Caco-2 (cell line): ENCODE measurements around the gene MTOR. TPM values are rescaled to one million over a fixed set of nuclear protein-coding genes. Genes with fewer than 3 reads are reported as not detected.
A peak's percentile ranks its signal among the peaks of the same experiment; 100 is the strongest.

ENCODE experiments used
- BruUV-seq: library from RNA; stranded (reverse); fragments of 400-500 nt; replicated peaks from 2 replicates; lab custom pipeline; 2021; lab: Mats Ljungman, UMichigan
- CTCF ChIA-PET: fragments of 300-600 bp; sonication (Branson Sonifier 250); formaldehyde crosslinking; loops from one replicate; lab custom pipeline; 2022; ENCODE audit warnings: antibody characterized with exemption; lab: Charles Lee
- POLR2A ChIA-PET: fragments of 300-600 bp; sonication (Branson Sonifier 250); formaldehyde crosslinking; loops from one replicate; lab custom pipeline; 2022; ENCODE audit warnings: antibody characterized with exemption; lab: Charles Lee
- DNase-seq, 2 experiments: peaks; one replicate each; pipeline versions ENCODE4 v3.0.0 to v3.0.0-alpha.2; 2020 to 2022
- H3K27me3 ChIP-seq: replicated peaks from 2 replicates; pipeline ENCODE4 v1.6.0; 2011; ENCODE audit warnings: low read length; ENCODE audit not compliant: control insufficient read depth, insufficient read depth
- H3K36me3 ChIP-seq: 2 replicates; pipeline ENCODE4 v1.5.1; 2011; ENCODE audit warnings: low read length; ENCODE audit not compliant: control insufficient read depth, insufficient read depth
- H3K4me1 ChIP-seq: fragments of 250-450 bp; sonication (Bioruptor Pico); 2 replicates; pipeline ENCODE4 v1.5.1; 2020; ENCODE audit warnings: mild to moderate bottlenecking
- H3K4me3 ChIP-seq: 2 replicates; pipeline ENCODE4 v1.5.1; 2011; ENCODE audit warnings: low read depth, mild to moderate bottlenecking, control low read depth, low read length
- H3K9me3 ChIP-seq: fragments of 250-450 bp; sonication (Bioruptor Pico); 2 replicates; pipeline ENCODE4 v1.5.1; 2020; ENCODE audit warnings: mild to moderate bottlenecking, moderate library complexity
- H3K27ac Mint-ChIP-seq: one replicate; pipeline ENCODE4 v1.8.0; 2022; ENCODE audit warnings: mixed read lengths; ENCODE audit not compliant: unreplicated experiment
- H3K27me3 Mint-ChIP-seq: one replicate; pipeline ENCODE4 v1.8.0; 2022; ENCODE audit warnings: mixed read lengths; ENCODE audit not compliant: insufficient read depth, unreplicated experiment
- H3K36me3 Mint-ChIP-seq: one replicate; pipeline ENCODE4 v1.8.0; 2022; ENCODE audit warnings: mild to moderate bottlenecking, mixed read lengths; ENCODE audit not compliant: insufficient read depth, unreplicated experiment
- H3K4me1 Mint-ChIP-seq: one replicate; pipeline ENCODE4 v1.8.0; 2022; ENCODE audit warnings: low read depth, mixed read lengths; ENCODE audit not compliant: unreplicated experiment
- H3K4me3 Mint-ChIP-seq: one replicate; pipeline ENCODE4 v1.8.0; 2022; ENCODE audit warnings: mild to moderate bottlenecking, moderate library complexity, mixed read lengths; ENCODE audit not compliant: unreplicated experiment
- H3K9me3 Mint-ChIP-seq: one replicate; pipeline ENCODE4 v1.8.0; 2022; ENCODE audit warnings: mixed read lengths; ENCODE audit not compliant: unreplicated experiment
- CTCF ChIP-seq, 2 experiments: fragments of 200-600 bp in 1 of 2; IDR thresholded peaks; 1 replicate in 1 of 2; 2 replicates in 1 of 2; pipeline versions ENCODE4 v1.5.1 to v1.8.0; 2011 to 2022; ENCODE audit warnings: antibody characterized with exemption in 1 of 2, control low read depth in 1 of 2, inconsistent platforms in 1 of 2, low read depth in 1 of 2, low read length in 1 of 2, mild to moderate bottlenecking in 1 of 2, moderate library complexity in 1 of 2; ENCODE audit not compliant: insufficient read depth in 1 of 2, severe bottlenecking in 1 of 2, unreplicated experiment in 1 of 2
- intact Hi-C: fragments of 100-400 bp; cut with micrococcal nuclease; formaldehyde crosslinking; loops from one replicate; pipeline ENCODE4 v1.10.0; 2022; ENCODE audit not compliant: unreplicated experiment
- total RNA-seq: library from RNA; stranded (reverse); gene quantifications from 2 replicates; pipeline ENCODE4 v1.2.3, GENCODE V29; 2022

MTOR gene
- total RNA-seq, 1 experiment from 2014 or later: 45.7 TPM

- ChIA-PET POLR2A (no interaction called here), CTCF (interaction anchor here (0.6 to 2.7 kb wide), 2 partner anchors 24 to 498 kb away, joined by 3 to 12 read pairs; no protein-coding TSS in a partner anchor)
- Histone ChIP-seq H3K27me3 (no peaks in the 10 kb centered on the region), H3K9me3 (no peaks in the 10 kb centered on the region), H3K4me1 (0 out of 2 replicates have a peak, but pooled peaks cover 6% of the 10 kb centered on the region), H3K4me3 (no peak overlapping the region), H3K36me3 (peaks cover 2% of the 10 kb centered on the region)
- BruUV-seq: no TSS peak
- intact Hi-C loops: loop anchor here (2.0 kb wide), 1 partner anchor 25 kb away; no protein-coding TSS in a partner anchor
- Mint-ChIP-seq H3K36me3 (peaks cover 60% of the 10 kb centered on the region), H3K9me3 (no peaks in the 10 kb centered on the region), H3K4me1 (no peaks in the 10 kb centered on the region), H3K4me3 (no peak overlapping the region), H3K27ac (no peak overlapping the region), H3K27me3 (no peaks in the 10 kb centered on the region)
- DNase-seq: no peak
- no peak for TF ChIP-seq CTCF (IDR thresholded peaks at IDR 0.05; ENCODE audit: insufficient read depth in 1 of 2, low read depth in 1 of 2, low read length in 1 of 2, severe bottlenecking in 1 of 2, unreplicated experiment in 1 of 2)
Observed at GRCh38 chr1:11061652-11062365, 200.5 kb downstream of the MTOR start.

- Mint-ChIP-seq H3K9me3 (no peaks in the 10 kb centered on the region), H3K4me1 (no peaks in the 10 kb centered on the region), H3K27me3 (no peaks in the 10 kb centered on the region), H3K27ac (peak within 1 kb of the TSS; percentile 90), H3K36me3 (peaks cover 45% of the 10 kb centered on the region), H3K4me3 (peak within 1 kb of the TSS; percentile 95)
- H3K9me3 ChIP-seq: no peaks in the 10 kb centered on the region
- intact Hi-C loops: loop anchor here (2.0 kb wide), 1 partner anchor 23 kb away; no protein-coding TSS in a partner anchor
- peak within 1 kb of the TSS; percentile 87 for H3K4me3 ChIP-seq
- DNase-seq: peak; percentile 83 to 95
- no TSS peak for BruUV-seq
- ChIA-PET POLR2A (interaction anchor here (0.5 to 1.0 kb wide), 5 partner anchors 23 to 633 kb away, joined by 3 to 6 read pairs (median 3); partner anchors contain the start of gene EXOSC10), CTCF (interaction anchor here (0.6 to 2.7 kb wide), 3 partner anchors 23 to 39 kb away, joined by 3 to 12 read pairs (median 9); partner anchors contain the start of gene EXOSC10)
- TF ChIP-seq CTCF (IDR thresholded peaks at IDR 0.05; ENCODE audit: insufficient read depth in 1 of 2, low read depth in 1 of 2, low read length in 1 of 2, severe bottlenecking in 1 of 2, unreplicated experiment in 1 of 2): peak in 1 of 2 experiments; percentile 25
- no peaks in the 10 kb centered on the region for H3K27me3 ChIP-seq
- H3K4me1 ChIP-seq: 0 out of 2 replicates have a peak, but pooled peaks cover 6% of the 10 kb centered on the region
- peaks cover 2% of the 10 kb centered on the region for H3K36me3 ChIP-seq
Observed at GRCh38 chr1:11059968-11060830, 202.2 kb downstream of the MTOR start, which contains the start of gene SRM. SRM (minus strand) TSS chr1:11060018; CDS start chr1:11059943, 75 bp downstream.
